ENCODE measurements around the gene CNTN5. TPM values are rescaled to one million over a fixed set of nuclear protein-coding genes. Genes with fewer than 3 reads are reported as not detected.

CNTN5 gene
- total and polyA plus RNA-seq, 2 experiments from 2014 or later, result 9.6 to 10.6 TPM

DNA sequence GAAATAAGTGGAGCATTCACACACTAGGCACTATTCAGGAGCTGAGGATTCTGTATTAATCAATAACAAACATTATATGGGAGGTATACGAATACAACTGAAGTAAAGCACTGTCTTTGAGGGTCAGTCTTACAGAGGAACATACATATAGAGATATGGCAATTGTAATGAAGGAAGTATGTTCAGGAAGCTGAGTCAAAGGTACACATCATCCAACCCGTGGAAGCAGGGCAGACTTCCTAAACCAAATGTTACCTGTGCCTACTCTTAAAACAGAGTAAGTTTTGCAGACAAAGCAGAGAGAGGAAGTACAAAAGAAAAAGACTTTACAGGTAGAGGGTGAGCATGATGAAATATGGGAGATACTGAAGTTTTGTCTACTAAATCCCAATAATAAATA lies 1185.2 kb downstream of the CNTN5 start:
- H3K27me3 ChIP-seq, result no peaks in the 10 kb centered on the region
- no peaks in the 10 kb centered on the region for H3K9me3 ChIP-seq (ENCODE audit: low read depth)
- no peak overlapping the region for H3K27ac ChIP-seq
- WGBS (ENCODE audit: low lambda C conversion rate, missing lambda C conversion rate), result 82% methylated on average over 2 of the region's 2 CpGs
- H3K4me2 ChIP-seq, result no peak overlapping the region
- TF ChIP-seq CTCF (IDR thresholded peaks at IDR 0.05; ENCODE audit: poor library complexity), result no peak
- TF ChIP-seq EZH2phosphoT487 (IDR thresholded peaks at IDR 0.05; ENCODE audit: low read depth, severe bottlenecking, unreplicated experiment), result no peak
- no peak for TF ChIP-seq EZH2 (IDR thresholded peaks at IDR 0.05; ENCODE audit: borderline replicate concordance)
- H2AFZ ChIP-seq, result no peak overlapping the region
- no peaks in the 10 kb centered on the region for H3K9me2 ChIP-seq (replicated peaks; ENCODE audit: insufficient read depth)
- H3K36me3 ChIP-seq (replicated peaks; ENCODE audit: insufficient read depth, low read depth), result no peaks in the 10 kb centered on the region
- no peaks in the 10 kb centered on the region for H3K79me2 ChIP-seq
- no peak overlapping the region for H3K4me3 ChIP-seq
- no peaks in the 10 kb centered on the region for H4K20me1 ChIP-seq (ENCODE audit: insufficient read depth, poor library complexity, severe bottlenecking)
- DNase-seq (ENCODE audit: low spot score), result no peak
- H3K4me1 ChIP-seq (ENCODE audit: insufficient read depth), result no peaks in the 10 kb centered on the region

DNA sequence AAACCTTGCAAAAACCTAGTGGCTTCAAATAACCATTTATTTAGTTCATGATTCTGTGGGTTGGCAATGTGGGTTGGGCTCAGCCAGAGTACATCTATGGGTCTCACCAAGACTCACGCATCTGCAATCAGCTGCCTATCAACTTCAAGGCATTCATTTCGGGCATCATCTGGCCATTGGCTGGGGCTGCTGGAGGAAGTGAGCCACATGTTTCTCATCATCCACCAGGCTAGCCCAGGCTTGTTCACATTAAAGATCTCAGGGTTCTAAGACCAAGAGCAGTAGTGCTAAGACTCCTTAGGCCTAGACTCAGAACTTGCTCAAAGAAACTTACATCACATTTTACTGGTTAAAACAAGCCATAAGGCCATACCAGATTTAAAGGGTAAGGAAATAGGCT lies 1187.5 kb downstream of the CNTN5 start:
- Histone ChIP-seq H4K20me1 (ENCODE audit: insufficient read depth, poor library complexity, severe bottlenecking) (no peaks in the 10 kb centered on the region), H3K4me3 (no peak overlapping the region), H3K9me3 (ENCODE audit: low read depth) (no peaks in the 10 kb centered on the region), H3K27me3 (no peaks in the 10 kb centered on the region), H3K79me2 (no peaks in the 10 kb centered on the region), H3K27ac (no peak overlapping the region), H3K36me3 (replicated peaks; ENCODE audit: insufficient read depth, low read depth) (no peaks in the 10 kb centered on the region), H3K4me1 (ENCODE audit: insufficient read depth) (no peaks in the 10 kb centered on the region), H3K9me2 (replicated peaks; ENCODE audit: insufficient read depth) (no peaks in the 10 kb centered on the region), H3K4me2 (no peak overlapping the region), H2AFZ (no peak overlapping the region)
- WGBS (ENCODE audit: low lambda C conversion rate, missing lambda C conversion rate), result 91% methylated on average over 2 of the region's 2 CpGs
- TF ChIP-seq EZH2 (IDR thresholded peaks at IDR 0.05; ENCODE audit: borderline replicate concordance) (no peak), CTCF (IDR thresholded peaks at IDR 0.05; ENCODE audit: poor library complexity) (no peak), EZH2phosphoT487 (IDR thresholded peaks at IDR 0.05; ENCODE audit: low read depth, severe bottlenecking, unreplicated experiment) (no peak)
- no peak for DNase-seq (ENCODE audit: low spot score)

DNA sequence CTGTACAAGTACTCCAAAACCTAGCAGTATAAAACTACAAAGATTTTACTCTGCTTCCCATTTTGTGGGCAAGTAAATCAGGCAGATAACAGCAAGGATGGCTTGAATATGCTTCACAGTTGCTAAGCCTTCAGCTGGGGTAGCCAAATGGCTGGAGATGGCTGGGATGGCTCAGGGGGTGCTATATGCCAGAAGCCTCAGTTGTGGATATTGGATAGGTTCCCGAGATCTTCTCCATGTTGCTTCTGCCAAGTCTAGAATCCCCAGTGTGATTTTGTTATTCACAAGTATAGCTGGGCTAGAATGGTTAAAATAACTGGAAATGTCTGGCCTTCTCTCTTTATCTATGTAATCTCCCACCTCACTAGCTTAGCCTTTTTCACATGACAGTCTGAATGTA lies 1194.0 kb downstream of the CNTN5 start:
- H3K4me2 ChIP-seq, result no peak overlapping the region
- H3K36me3 ChIP-seq (replicated peaks; ENCODE audit: insufficient read depth, low read depth), result no peaks in the 10 kb centered on the region
- no peak overlapping the region for H3K27ac ChIP-seq
- H3K4me1 ChIP-seq (ENCODE audit: insufficient read depth), result no peaks in the 10 kb centered on the region
- H3K9me3 ChIP-seq (ENCODE audit: low read depth), result no peaks in the 10 kb centered on the region
- 95% methylated on average over 1 of the region's 1 CpG for WGBS (ENCODE audit: low lambda C conversion rate, missing lambda C conversion rate)
- TF ChIP-seq EZH2phosphoT487 (IDR thresholded peaks at IDR 0.05; ENCODE audit: low read depth, severe bottlenecking, unreplicated experiment) (no peak), CTCF (IDR thresholded peaks at IDR 0.05; ENCODE audit: poor library complexity) (no peak), EZH2 (IDR thresholded peaks at IDR 0.05; ENCODE audit: borderline replicate concordance) (no peak)
- no peak for DNase-seq (ENCODE audit: low spot score)
- H3K79me2 ChIP-seq, result no peaks in the 10 kb centered on the region
- no peaks in the 10 kb centered on the region for H3K9me2 ChIP-seq (replicated peaks; ENCODE audit: insufficient read depth)
- no peaks in the 10 kb centered on the region for H4K20me1 ChIP-seq (ENCODE audit: insufficient read depth, poor library complexity, severe bottlenecking)
- no peak overlapping the region for H3K4me3 ChIP-seq
- no peaks in the 10 kb centered on the region for H3K27me3 ChIP-seq
- H2AFZ ChIP-seq, result no peak overlapping the region

DNA sequence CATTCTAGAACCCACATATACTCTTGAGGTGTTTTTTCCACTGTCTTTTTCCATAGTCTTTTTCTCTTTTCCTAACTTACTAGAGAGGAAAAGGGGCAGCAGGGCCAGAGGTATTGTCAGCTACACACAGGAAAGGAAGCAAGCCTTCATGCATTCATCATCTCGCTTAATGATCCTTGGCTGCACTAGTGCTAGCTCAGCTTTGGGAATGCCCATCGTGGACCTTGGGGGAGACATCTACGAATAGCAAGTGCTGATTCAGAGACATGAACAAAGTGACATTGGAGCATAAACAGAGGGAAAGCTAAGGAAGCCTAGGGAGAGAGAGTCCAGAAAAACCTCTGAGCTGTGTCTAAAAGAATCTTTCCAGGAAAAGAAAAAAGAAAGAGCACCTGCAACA lies 1200.1 kb downstream of the CNTN5 start:
- Histone ChIP-seq H3K4me3 (no peak overlapping the region), H3K4me2 (no peak overlapping the region), H3K36me3 (replicated peaks; ENCODE audit: insufficient read depth, low read depth) (no peaks in the 10 kb centered on the region), H2AFZ (no peak overlapping the region), H3K27ac (no peak overlapping the region), H4K20me1 (ENCODE audit: insufficient read depth, poor library complexity, severe bottlenecking) (no peaks in the 10 kb centered on the region), H3K9me3 (ENCODE audit: low read depth) (no peaks in the 10 kb centered on the region), H3K79me2 (no peaks in the 10 kb centered on the region), H3K4me1 (ENCODE audit: insufficient read depth) (no peaks in the 10 kb centered on the region), H3K9me2 (replicated peaks; ENCODE audit: insufficient read depth) (no peaks in the 10 kb centered on the region), H3K27me3 (no peaks in the 10 kb centered on the region)
- WGBS (ENCODE audit: low lambda C conversion rate, missing lambda C conversion rate), result 83% methylated on average over 3 of the region's 3 CpGs
- TF ChIP-seq CTCF (IDR thresholded peaks at IDR 0.05; ENCODE audit: poor library complexity) (no peak), EZH2 (IDR thresholded peaks at IDR 0.05; ENCODE audit: borderline replicate concordance) (no peak), EZH2phosphoT487 (IDR thresholded peaks at IDR 0.05; ENCODE audit: low read depth, severe bottlenecking, unreplicated experiment) (no peak)
- no peak for DNase-seq (ENCODE audit: low spot score)

Data from hepatocyte (in vitro differentiated cells).